RWPE2 (cell line): ENCODE measurements around the gene CLEC9A.

ENCODE experiments used
- ATAC-seq: fragments of 200-7000 bp; cut with Tn5 transposase; 3 replicates; pipeline ENCODE4 v1.9.1; 2021; ENCODE audit warnings: low read depth
- DNase-seq: peaks from one replicate; pipeline ENCODE4 v3.0.0-alpha.2; 2020; ENCODE audit warnings: low spot score
- H3K27ac ChIP-seq: fragments of 450-650 bp; 2 replicates; pipeline ENCODE4 v1.5.1; 2017; ENCODE audit warnings: mild to moderate bottlenecking; ENCODE audit not compliant: poor library complexity, severe bottlenecking
- H3K27me3 ChIP-seq: fragments of 250-450 bp; sonication (Bioruptor Pico); 2 replicates; pipeline ENCODE4 v1.5.1; 2021; ENCODE audit warnings: mild to moderate bottlenecking, moderate library complexity; ENCODE audit not compliant: insufficient read depth, poor library complexity, severe bottlenecking
- H3K36me3 ChIP-seq: fragments of 250-450 bp; sonication (Bioruptor Pico); 2 replicates; pipeline ENCODE4 v1.5.1; 2020; ENCODE audit warnings: low read depth, mild to moderate bottlenecking, moderate library complexity
- H3K4me1 ChIP-seq: fragments of 250-450 bp; sonication (Bioruptor Pico); 2 replicates; pipeline ENCODE4 v1.5.1; 2021; ENCODE audit warnings: mild to moderate bottlenecking, moderate library complexity; ENCODE audit not compliant: insufficient read depth, poor library complexity, severe bottlenecking
- H3K4me3 ChIP-seq: fragments of 250-450 bp; sonication (Bioruptor Pico); 2 replicates; pipeline ENCODE4 v1.5.1; 2021; ENCODE audit warnings: mild to moderate bottlenecking, moderate library complexity; ENCODE audit not compliant: severe bottlenecking
- H3K9me3 ChIP-seq: fragments of 250-450 bp; sonication (Bioruptor Pico); 2 replicates; pipeline ENCODE4 v1.5.1; 2021; ENCODE audit warnings: mild to moderate bottlenecking, moderate library complexity; ENCODE audit not compliant: severe bottlenecking
- TF ChIP-seq, protein P1 (sequence below): fragments of 450-650 bp; IDR thresholded peaks from one replicate; pipeline ENCODE4 v1.5.1; 2017; ENCODE audit warnings: mild to moderate bottlenecking, moderate library complexity; ENCODE audit not compliant: poor library complexity, severe bottlenecking

CLEC9A gene

DNA sequence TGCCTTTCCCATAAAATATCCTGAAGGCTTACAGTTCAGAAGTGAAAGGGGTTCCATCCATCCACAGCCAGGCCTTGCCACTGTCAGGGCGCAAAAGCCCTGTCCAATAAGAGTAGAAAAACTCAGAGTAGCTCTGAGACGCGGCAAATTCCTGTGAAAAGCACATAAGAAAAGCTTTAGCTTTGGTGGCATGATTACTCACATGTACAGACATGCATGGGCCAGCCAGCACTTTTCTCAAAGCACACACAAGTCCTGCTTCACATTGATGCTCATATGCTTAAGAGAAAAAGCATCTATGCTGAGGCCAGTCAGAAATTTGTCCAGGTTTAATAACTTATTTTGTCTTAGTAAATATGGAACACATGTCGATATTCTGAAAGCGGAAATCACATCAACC lies 42.8 kb downstream of the CLEC9A start:
- Histone ChIP-seq H3K27me3 (no peaks in the 10 kb centered on the region), H3K4me3 (no peak overlapping the region), H3K4me1 (no peaks in the 10 kb centered on the region), H3K9me3 (no peaks in the 10 kb centered on the region), H3K27ac (no peak overlapping the region), H3K36me3 (no peaks in the 10 kb centered on the region)
- ATAC-seq (no peak), DNase-seq (no peak)
- TF ChIP-seq, protein P1, sequence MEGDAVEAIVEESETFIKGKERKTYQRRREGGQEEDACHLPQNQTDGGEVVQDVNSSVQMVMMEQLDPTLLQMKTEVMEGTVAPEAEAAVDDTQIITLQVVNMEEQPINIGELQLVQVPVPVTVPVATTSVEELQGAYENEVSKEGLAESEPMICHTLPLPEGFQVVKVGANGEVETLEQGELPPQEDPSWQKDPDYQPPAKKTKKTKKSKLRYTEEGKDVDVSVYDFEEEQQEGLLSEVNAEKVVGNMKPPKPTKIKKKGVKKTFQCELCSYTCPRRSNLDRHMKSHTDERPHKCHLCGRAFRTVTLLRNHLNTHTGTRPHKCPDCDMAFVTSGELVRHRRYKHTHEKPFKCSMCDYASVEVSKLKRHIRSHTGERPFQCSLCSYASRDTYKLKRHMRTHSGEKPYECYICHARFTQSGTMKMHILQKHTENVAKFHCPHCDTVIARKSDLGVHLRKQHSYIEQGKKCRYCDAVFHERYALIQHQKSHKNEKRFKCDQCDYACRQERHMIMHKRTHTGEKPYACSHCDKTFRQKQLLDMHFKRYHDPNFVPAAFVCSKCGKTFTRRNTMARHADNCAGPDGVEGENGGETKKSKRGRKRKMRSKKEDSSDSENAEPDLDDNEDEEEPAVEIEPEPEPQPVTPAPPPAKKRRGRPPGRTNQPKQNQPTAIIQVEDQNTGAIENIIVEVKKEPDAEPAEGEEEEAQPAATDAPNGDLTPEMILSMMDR, result no peak

DNA sequence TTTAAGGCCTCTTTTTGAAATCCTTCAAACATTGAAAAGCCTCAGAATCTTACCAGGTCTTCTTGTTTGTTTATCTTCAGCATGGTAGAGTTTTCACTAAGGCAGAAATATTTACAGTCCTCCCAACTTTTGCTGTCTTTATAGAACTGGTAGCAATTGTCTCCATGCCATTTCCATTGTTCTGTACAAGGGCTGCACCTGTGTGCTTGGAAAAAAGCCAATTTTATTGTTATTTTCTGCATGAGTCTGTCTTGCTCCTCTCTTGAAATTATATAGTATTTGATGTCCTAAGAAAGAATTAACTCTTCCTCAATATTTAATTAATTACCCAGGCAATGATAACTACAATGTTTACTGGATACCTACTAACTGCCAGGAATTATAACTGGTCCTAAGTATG lies 45.0 kb downstream of the CLEC9A start:
- ATAC-seq (no peak), DNase-seq (no peak)
- no peaks in the 10 kb centered on the region for H3K36me3 ChIP-seq
- H3K27ac ChIP-seq, result no peak overlapping the region
- H3K9me3 ChIP-seq, result no peaks in the 10 kb centered on the region
- no peaks in the 10 kb centered on the region for H3K4me1 ChIP-seq
- TF ChIP-seq, protein P1, result no peak
- H3K27me3 ChIP-seq, result no peaks in the 10 kb centered on the region
- no peak overlapping the region for H3K4me3 ChIP-seq

DNA sequence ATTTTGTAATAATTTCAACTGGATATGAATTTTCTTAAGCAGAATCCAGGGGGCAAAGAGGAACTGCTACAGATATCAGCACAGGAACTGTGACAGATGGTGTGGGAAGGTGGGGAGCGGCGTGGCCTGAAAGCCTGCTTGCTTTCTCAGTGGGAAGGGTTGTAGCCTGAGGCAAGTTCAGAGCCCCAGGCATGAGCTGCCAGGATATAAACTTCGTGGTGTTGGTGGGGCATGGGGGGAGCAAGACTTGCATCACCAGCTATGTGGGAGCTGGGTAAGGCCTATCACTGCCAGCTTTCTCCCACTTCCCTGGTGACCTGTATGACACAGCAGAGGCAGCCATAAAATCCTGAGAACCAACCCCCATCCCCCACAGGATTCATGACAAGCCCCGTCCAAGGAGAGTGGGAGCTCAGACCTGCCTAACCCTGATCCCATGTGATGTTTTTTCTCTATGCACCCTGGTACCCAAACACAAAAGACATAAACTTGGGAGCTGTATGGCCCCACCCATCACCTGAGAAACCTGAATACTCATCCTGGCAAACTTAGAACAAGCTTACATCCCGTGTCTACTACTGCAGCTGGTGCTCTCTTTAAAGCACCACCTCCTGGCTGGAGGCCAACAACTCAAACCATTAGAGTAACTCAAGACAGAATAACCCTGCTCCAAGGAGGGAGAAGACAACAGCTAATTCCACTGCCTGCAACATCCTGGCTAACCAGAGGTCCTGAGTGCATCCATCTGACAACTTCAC lies 51.8 kb downstream of the CLEC9A start:
- H3K9me3 ChIP-seq, result no peaks in the 10 kb centered on the region
- DNase-seq, result no peak

DNA sequence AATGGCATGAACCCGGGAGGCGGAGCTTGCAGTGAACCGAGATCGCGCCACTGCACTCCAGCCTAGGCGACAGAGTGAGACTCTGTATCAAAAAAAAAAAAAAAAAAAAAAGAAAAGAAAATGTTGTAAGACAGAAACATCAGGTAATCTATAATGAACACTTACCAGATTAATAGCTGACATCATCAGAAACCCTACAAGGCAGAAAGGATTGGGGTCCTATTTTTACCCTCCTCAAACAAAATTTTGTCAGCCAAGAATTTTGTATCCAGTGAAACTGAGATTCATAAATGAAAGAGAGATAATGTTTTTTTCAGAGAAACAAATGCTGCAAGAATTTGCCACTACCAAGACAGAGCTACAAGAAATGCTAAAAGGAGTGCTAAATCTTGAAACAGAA lies 54.3 kb downstream of the CLEC9A start:
- no peaks in the 10 kb centered on the region for H3K27me3 ChIP-seq
- no peak overlapping the region for H3K27ac ChIP-seq
- TF ChIP-seq, protein P1, result no peak
- H3K4me1 ChIP-seq, result no peaks in the 10 kb centered on the region
- no peaks in the 10 kb centered on the region for H3K36me3 ChIP-seq
- no peak overlapping the region for H3K4me3 ChIP-seq
- H3K9me3 ChIP-seq, result no peaks in the 10 kb centered on the region
- ATAC-seq (no peak), DNase-seq (no peak)

More for the DNA sequence above, 51.8 kb downstream of the CLEC9A start:
- H3K36me3 ChIP-seq, result no peaks in the 10 kb centered on the region
- no peak overlapping the region for H3K27ac ChIP-seq
- ATAC-seq, result no peak
- H3K4me3 ChIP-seq, result no peak overlapping the region
- TF ChIP-seq, protein P1, result no peak
- H3K4me1 ChIP-seq, result no peaks in the 10 kb centered on the region
- H3K27me3 ChIP-seq, result no peaks in the 10 kb centered on the region

DNA sequence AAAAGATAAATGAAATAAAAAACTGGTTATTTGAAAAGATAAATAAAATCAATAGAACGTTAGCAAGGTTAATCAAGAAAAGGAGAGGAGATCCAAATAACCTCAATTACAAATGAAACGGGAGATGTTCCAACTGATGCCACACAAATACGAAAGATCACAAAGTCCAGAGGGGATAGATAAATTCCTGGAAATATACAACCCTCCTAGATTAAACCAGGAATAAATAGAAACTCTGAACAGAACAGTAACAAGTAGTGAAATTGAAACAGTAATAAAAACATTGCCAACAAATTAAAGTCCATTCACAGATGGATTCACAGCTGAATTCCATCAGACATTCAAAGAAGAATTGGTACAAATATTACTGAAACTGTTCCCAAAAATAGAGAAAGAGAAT lies 55.9 kb downstream of the CLEC9A start:
- no peaks in the 10 kb centered on the region for H3K9me3 ChIP-seq
- ATAC-seq, result no peak
- H3K4me1 ChIP-seq, result no peaks in the 10 kb centered on the region
- no peaks in the 10 kb centered on the region for H3K36me3 ChIP-seq
- DNase-seq, result no peak
- no peaks in the 10 kb centered on the region for H3K27me3 ChIP-seq
- H3K27ac ChIP-seq, result no peak overlapping the region
- TF ChIP-seq, protein P1, result no peak
- H3K4me3 ChIP-seq, result no peak overlapping the region
